Measurements from ENCODE around the gene HIBADH. TPM values are rescaled to one million over a fixed set of nuclear protein-coding genes. Genes with fewer than 3 reads are reported as not detected.

HIBADH gene
- total RNA-seq, 1 donor from 2014 or later = 15.4 TPM

DNA sequence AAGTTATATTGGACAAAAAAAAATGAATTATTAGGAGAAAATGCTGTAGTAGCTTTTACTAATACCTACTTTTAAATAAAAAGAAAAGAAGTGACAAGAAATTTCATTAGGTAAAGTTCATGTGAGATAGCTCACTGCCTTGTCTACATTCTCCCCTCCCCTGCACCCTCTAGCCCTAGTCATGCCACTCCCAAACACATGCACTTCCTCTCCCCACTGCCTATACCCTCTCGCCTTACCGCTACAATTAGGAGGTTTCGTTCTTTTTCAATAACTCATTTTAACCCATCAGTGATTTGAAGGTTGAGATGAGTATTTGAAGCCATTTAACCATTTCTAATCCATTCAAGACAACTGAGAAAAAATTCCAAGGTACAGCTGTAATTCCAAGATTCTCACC is 75.3 kb downstream of the HIBADH start:
- Mint-ChIP-seq H3K9me3 (ENCODE audit: unreplicated experiment) (no peaks in the 10 kb centered on the region), H3K27ac (ENCODE audit: unreplicated experiment) (no peak overlapping the region), H3K27me3 (ENCODE audit: unreplicated experiment) (no peaks in the 10 kb centered on the region), H3K36me3 (ENCODE audit: low read depth, unreplicated experiment) (no peaks in the 10 kb centered on the region), H3K4me1 (ENCODE audit: unreplicated experiment) (peaks cover 5% of the 10 kb centered on the region), H3K4me3 (ENCODE audit: unreplicated experiment) (no peak overlapping the region)
- DNase-seq (ENCODE audit: low spot score) = no peak
- TF ChIP-seq, protein P1, sequence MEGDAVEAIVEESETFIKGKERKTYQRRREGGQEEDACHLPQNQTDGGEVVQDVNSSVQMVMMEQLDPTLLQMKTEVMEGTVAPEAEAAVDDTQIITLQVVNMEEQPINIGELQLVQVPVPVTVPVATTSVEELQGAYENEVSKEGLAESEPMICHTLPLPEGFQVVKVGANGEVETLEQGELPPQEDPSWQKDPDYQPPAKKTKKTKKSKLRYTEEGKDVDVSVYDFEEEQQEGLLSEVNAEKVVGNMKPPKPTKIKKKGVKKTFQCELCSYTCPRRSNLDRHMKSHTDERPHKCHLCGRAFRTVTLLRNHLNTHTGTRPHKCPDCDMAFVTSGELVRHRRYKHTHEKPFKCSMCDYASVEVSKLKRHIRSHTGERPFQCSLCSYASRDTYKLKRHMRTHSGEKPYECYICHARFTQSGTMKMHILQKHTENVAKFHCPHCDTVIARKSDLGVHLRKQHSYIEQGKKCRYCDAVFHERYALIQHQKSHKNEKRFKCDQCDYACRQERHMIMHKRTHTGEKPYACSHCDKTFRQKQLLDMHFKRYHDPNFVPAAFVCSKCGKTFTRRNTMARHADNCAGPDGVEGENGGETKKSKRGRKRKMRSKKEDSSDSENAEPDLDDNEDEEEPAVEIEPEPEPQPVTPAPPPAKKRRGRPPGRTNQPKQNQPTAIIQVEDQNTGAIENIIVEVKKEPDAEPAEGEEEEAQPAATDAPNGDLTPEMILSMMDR (IDR thresholded peaks at IDR 0.05; ENCODE audit: unreplicated experiment) = no peak

DNA sequence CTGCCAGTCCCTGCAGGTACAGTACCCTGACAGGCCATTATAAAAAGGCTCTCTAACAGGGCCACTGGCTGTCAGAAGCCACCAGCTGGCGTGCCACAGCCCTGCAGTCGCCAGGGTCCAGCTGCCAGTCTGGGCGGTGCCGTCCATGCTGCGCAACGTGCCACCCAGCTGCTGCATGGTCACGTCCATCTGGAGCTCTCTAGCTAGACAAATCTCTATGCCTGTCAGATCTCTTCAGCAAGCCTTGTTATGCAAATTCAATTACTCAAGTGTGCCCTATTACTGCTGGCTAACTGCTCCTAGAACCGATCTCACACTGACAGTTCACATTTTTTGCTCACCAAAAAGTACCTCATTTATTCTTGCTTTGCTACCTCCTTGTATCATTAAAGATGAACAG is 75.9 kb downstream of the HIBADH start:
- no peak for DNase-seq (ENCODE audit: low spot score)

DNA sequence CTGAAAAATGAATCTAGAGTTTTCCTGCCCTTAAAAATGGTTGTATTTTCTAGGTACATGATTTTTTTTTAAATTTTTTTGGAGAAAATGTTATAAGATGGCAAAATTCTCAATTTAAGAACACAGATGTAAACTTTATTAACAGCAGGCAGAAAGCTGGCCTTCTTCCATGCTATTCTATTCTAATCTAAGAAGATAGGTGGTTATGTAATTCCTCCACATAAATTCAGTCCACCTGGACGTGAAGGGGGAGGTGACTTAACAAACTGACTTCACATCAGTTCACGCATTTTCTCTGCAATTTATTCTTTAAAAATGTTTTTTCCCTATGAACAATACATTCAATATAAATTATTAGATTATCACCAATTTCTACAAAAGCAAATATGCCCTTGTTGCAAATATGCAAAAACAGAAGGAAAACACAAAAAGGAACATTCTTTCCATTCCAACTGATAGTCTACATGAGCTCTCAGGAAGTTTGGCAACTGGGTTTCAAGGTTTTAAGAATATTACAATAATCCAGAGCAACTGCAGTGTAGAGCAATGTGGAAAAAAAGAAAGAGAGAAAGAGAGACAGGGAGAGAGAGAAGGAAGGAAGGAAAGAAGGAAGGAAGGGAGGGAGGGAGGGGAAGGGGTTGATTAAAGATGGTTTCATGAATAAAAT is 76.8 kb downstream of the HIBADH start:
- no peak overlapping the region for H3K4me3 Mint-ChIP-seq (ENCODE audit: unreplicated experiment)
- no peaks in the 10 kb centered on the region for H3K36me3 Mint-ChIP-seq (ENCODE audit: low read depth, unreplicated experiment)
- TF ChIP-seq, protein P1 (IDR thresholded peaks at IDR 0.05; ENCODE audit: unreplicated experiment) = no peak
- DNase-seq (ENCODE audit: low spot score) = no peak
- no peak overlapping the region for H3K27ac Mint-ChIP-seq (ENCODE audit: unreplicated experiment)
- H3K27me3 Mint-ChIP-seq (ENCODE audit: unreplicated experiment) = peaks cover 2% of the 10 kb centered on the region
- no peaks in the 10 kb centered on the region for H3K9me3 Mint-ChIP-seq (ENCODE audit: unreplicated experiment)
- peaks cover 7% of the 10 kb centered on the region for H3K4me1 Mint-ChIP-seq (ENCODE audit: unreplicated experiment)

More for the DNA sequence above, 75.9 kb downstream of the HIBADH start:
- Mint-ChIP-seq H3K27ac (ENCODE audit: unreplicated experiment) (no peak overlapping the region), H3K9me3 (ENCODE audit: unreplicated experiment) (no peaks in the 10 kb centered on the region), H3K36me3 (ENCODE audit: low read depth, unreplicated experiment) (no peaks in the 10 kb centered on the region), H3K4me3 (ENCODE audit: unreplicated experiment) (no peak overlapping the region), H3K27me3 (ENCODE audit: unreplicated experiment) (no peaks in the 10 kb centered on the region), H3K4me1 (ENCODE audit: unreplicated experiment) (peaks cover 5% of the 10 kb centered on the region)
- TF ChIP-seq, protein P1 (IDR thresholded peaks at IDR 0.05; ENCODE audit: unreplicated experiment) = no peak

DNA sequence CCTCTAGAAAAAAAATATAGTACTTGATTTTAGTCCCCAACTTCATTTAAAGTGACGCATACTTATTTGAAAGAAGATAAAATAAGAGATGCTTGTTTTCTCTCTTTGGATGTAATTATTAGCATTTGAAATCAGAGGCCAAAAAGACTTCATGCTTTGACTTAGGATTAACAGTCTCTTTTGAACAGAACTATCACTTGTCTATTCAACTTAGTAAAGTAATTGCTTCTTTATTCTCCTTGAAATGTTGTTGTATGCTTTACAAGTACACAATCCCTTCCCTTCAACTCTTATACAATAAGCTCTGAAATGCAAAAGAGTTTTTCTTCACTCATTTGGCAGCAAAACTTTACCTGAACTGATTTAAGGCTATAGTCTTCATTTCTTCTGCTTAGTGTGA is 80.8 kb downstream of the HIBADH start:
- no peaks in the 10 kb centered on the region for H3K36me3 Mint-ChIP-seq (ENCODE audit: low read depth, unreplicated experiment)
- peaks cover 8% of the 10 kb centered on the region for H3K4me1 Mint-ChIP-seq (ENCODE audit: unreplicated experiment)
- peaks cover 4% of the 10 kb centered on the region for H3K27me3 Mint-ChIP-seq (ENCODE audit: unreplicated experiment)
- no peak for DNase-seq (ENCODE audit: low spot score)
- H3K9me3 Mint-ChIP-seq (ENCODE audit: unreplicated experiment) = no peaks in the 10 kb centered on the region
- TF ChIP-seq, protein P1 (IDR thresholded peaks at IDR 0.05; ENCODE audit: unreplicated experiment) = no peak
- no peak overlapping the region for H3K4me3 Mint-ChIP-seq (ENCODE audit: unreplicated experiment)
- no peak overlapping the region for H3K27ac Mint-ChIP-seq (ENCODE audit: unreplicated experiment)

DNA sequence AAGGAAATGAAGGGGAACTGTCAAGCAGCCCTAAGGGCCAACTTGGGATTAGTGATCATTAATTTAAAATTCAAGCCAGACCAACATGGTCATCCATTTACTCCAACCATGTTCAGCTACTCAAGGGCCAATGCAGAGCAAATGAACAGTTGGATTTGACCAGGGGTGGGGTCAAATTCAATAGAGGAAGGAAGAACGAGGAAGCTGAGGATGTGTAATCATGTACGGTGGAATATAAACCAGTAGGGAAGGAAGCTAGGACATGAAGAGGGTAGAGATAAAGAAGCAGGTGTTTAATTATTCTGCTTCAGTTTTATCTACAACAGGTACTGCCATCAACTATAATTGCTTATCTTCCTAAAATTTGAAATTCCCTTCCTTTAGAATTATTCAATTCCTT is 81.6 kb downstream of the HIBADH start:
- Mint-ChIP-seq H3K4me3 (ENCODE audit: unreplicated experiment) (no peak overlapping the region), H3K27me3 (ENCODE audit: unreplicated experiment) (peaks cover 4% of the 10 kb centered on the region), H3K27ac (ENCODE audit: unreplicated experiment) (peak overlapping the region; percentile 7), H3K4me1 (ENCODE audit: unreplicated experiment) (peaks cover 7% of the 10 kb centered on the region), H3K9me3 (ENCODE audit: unreplicated experiment) (no peaks in the 10 kb centered on the region), H3K36me3 (ENCODE audit: low read depth, unreplicated experiment) (no peaks in the 10 kb centered on the region)
- TF ChIP-seq, protein P1 (IDR thresholded peaks at IDR 0.05; ENCODE audit: unreplicated experiment) = no peak
- no peak for DNase-seq (ENCODE audit: low spot score)

Measured in endothelial cell (in vitro differentiated cells).